Activated CD8-positive, alpha-beta memory T cell treated with anti-CD3 and anti-CD28 coated beads for 36 hours (primary cell): ENCODE results near the gene DNER. TPM values are rescaled to one million over a fixed set of nuclear protein-coding genes. Genes with fewer than 3 reads are reported as not detected.
"Not testable (repeated sequence)": the region's sequence is repeated elsewhere in the genome, so short reads cannot be mapped to it uniquely, and the experiment has no call there.

Experiments used
- CTCF ChIA-PET: fragments of 350-600 bp; sonication (Branson Sonifier 250); formaldehyde crosslinking; loops from one replicate; lab custom pipeline; 2021; ENCODE audit warnings: antibody characterized with exemption; lab: Charles Lee
- POLR2A ChIA-PET: fragments of 350-600 bp; sonication (Branson Sonifier 250); formaldehyde crosslinking; loops from one replicate; lab custom pipeline; 2021; ENCODE audit warnings: antibody characterized with exemption; lab: Charles Lee
- total RNA-seq, 2 experiments: library from RNA; stranded (reverse); gene quantifications; one replicate each; pipeline ENCODE4 v1.2.3, GENCODE V29; 2021

The DNER gene
- total RNA-seq, 2 experiments from 2014 or later = not detected

- POLR2A ChIA-PET, CTCF ChIA-PET: not testable (repeated sequence)
Observed at GRCh38 chr2:229339171-229339570, 375.2 kb downstream of the DNER start.

GRCh38 chr2:229335877-229336346 lies 378.4 kb downstream of the DNER start:
- CTCF ChIA-PET = no interaction called here

GRCh38 chr2:229335330-229335729 lies 379.0 kb downstream of the DNER start:
- ChIA-PET POLR2A (no interaction called here), CTCF (no interaction called here)

More at GRCh38 chr2:229335877-229336346, 378.4 kb downstream of the DNER start:
- POLR2A ChIA-PET = no interaction called here

GRCh38 chr2:229330952-229331351 lies 383.4 kb downstream of the DNER start:
- CTCF ChIA-PET = interaction anchor here (0.5 kb wide), 1 partner anchor 181 kb away, joined by 3 read pairs; no protein-coding TSS in a partner anchor

GRCh38 chr2:229319558-229319957 lies 394.8 kb downstream of the DNER start:
- ChIA-PET CTCF (no interaction called here), POLR2A (no interaction called here)

More at GRCh38 chr2:229330952-229331351, 383.4 kb downstream of the DNER start:
- POLR2A ChIA-PET = no interaction called here

- ChIA-PET POLR2A (no interaction called here), CTCF (no interaction called here)
Observed at GRCh38 chr2:229314117-229314516, 400.2 kb downstream of the DNER start.

- POLR2A ChIA-PET = no interaction called here
- CTCF ChIA-PET = no interaction called here
Observed at GRCh38 chr2:229313591-229313990, 400.8 kb downstream of the DNER start.

Other genes with a start within 250 kb of the DNER start
- 100 to 1,000 TPM; 251 to 258 TPM for gene TRIP12, start 207.5 kb upstream of the DNER start, total RNA-seq
- 1 to 10 TPM in 1 of 2 experiments, under 1 TPM in 1; 0.82 to 1.0 TPM for gene FBXO36, start 207.9 kb upstream of the DNER start, total RNA-seq